H9 (cell line): ENCODE results near the gene ZBTB48. TPM values are rescaled to one million over a fixed set of nuclear protein-coding genes. Genes with fewer than 3 reads are reported as not detected.

ENCODE experiments used
- DNase-seq: peaks from one replicate; pipeline ENCODE4 v3.0.0-alpha.2; 2017
- H2AFZ ChIP-seq: one replicate; pipeline ENCODE4 v1.6.1; 2013; ENCODE audit warnings: mild to moderate bottlenecking, low read length, control low read depth, moderate library complexity
- H2AK5ac ChIP-seq: 2 replicates; pipeline ENCODE4 v1.6.1; 2013; ENCODE audit warnings: low read length, control low read depth, mixed read lengths; ENCODE audit not compliant: insufficient read length
- H2BK120ac ChIP-seq: one replicate; pipeline ENCODE4 v1.6.1; 2013; ENCODE audit warnings: low read depth, mild to moderate bottlenecking, low read length, control low read depth, inconsistent platforms; ENCODE audit not compliant: poor library complexity, severe bottlenecking
- H2BK12ac ChIP-seq: 2 replicates; pipeline ENCODE4 v1.6.1; 2013; ENCODE audit warnings: low read length, control low read depth, mixed read lengths, low read depth; ENCODE audit not compliant: insufficient read length
- H2BK15ac ChIP-seq: 2 replicates; pipeline ENCODE4 v1.6.1; 2013; ENCODE audit warnings: low read depth, low read length, control low read depth
- H2BK20ac ChIP-seq: one replicate; pipeline ENCODE4 v1.6.1; 2013; ENCODE audit warnings: low read depth, mild to moderate bottlenecking, low read length, control low read depth, inconsistent platforms; ENCODE audit not compliant: poor library complexity, severe bottlenecking
- H2BK5ac ChIP-seq: 2 replicates; pipeline ENCODE4 v1.6.1; 2013; ENCODE audit warnings: low read length, control low read depth, mixed read lengths; ENCODE audit not compliant: insufficient read length
- H3K14ac ChIP-seq: 2 replicates; pipeline ENCODE4 v1.6.1; 2013; ENCODE audit warnings: low read length, control low read depth; ENCODE audit not compliant: insufficient read depth
- H3K18ac ChIP-seq: 2 replicates; pipeline ENCODE4 v1.6.1; 2013; ENCODE audit warnings: low read depth, mild to moderate bottlenecking, mixed read lengths, low read length, control low read depth; ENCODE audit not compliant: insufficient read length
- H3K23ac ChIP-seq: 2 replicates; pipeline ENCODE4 v1.6.1; 2013; ENCODE audit warnings: low read length, control low read depth, mixed read lengths, low read depth; ENCODE audit not compliant: insufficient read length
- H3K23me2 ChIP-seq: 2 replicates; pipeline ENCODE4 v1.6.1; 2013; ENCODE audit warnings: low read depth, mild to moderate bottlenecking, mixed read lengths, low read length, control low read depth; ENCODE audit not compliant: insufficient read length, poor library complexity, severe bottlenecking
- H3K27ac ChIP-seq: 2 replicates; pipeline ENCODE4 v1.5.1; 2013; ENCODE audit warnings: low read length, control low read depth, mixed read lengths, low read depth; ENCODE audit not compliant: insufficient read length
- H3K27me3 ChIP-seq: 2 replicates; pipeline ENCODE4 v1.6.1; 2013; ENCODE audit warnings: low read length, control low read depth, inconsistent platforms; ENCODE audit not compliant: insufficient read depth
- H3K4ac ChIP-seq: 2 replicates; pipeline ENCODE4 v1.6.1; 2013; ENCODE audit warnings: low read depth, mild to moderate bottlenecking, control low read depth, inconsistent platforms, low read length, moderate library complexity
- H3K4me1 ChIP-seq: 2 replicates; pipeline ENCODE4 v1.6.1; 2013; ENCODE audit warnings: low read length, control low read depth, inconsistent platforms; ENCODE audit not compliant: insufficient read depth
- H3K4me2 ChIP-seq: 2 replicates; pipeline ENCODE4 v1.6.1; 2013; ENCODE audit warnings: low read length, control low read depth, mixed read lengths; ENCODE audit not compliant: insufficient read length, insufficient read depth
- H3K56ac ChIP-seq: 2 replicates; pipeline ENCODE4 v1.6.1; 2013; ENCODE audit warnings: low read depth, mild to moderate bottlenecking, mixed read lengths, low read length, control low read depth; ENCODE audit not compliant: insufficient read length
- H3K79me1 ChIP-seq: 2 replicates; pipeline ENCODE4 v1.6.1; 2013; ENCODE audit warnings: low read depth, mild to moderate bottlenecking, moderate library complexity, low read length, control low read depth, inconsistent platforms; ENCODE audit not compliant: insufficient read depth, poor library complexity, severe bottlenecking
- H3K79me2 ChIP-seq: 2 replicates; pipeline ENCODE4 v1.6.1; 2013; ENCODE audit warnings: low read length, control low read depth, inconsistent platforms; ENCODE audit not compliant: insufficient read depth
- H3K9ac ChIP-seq: 2 replicates; pipeline ENCODE4 v1.6.1; 2013; ENCODE audit warnings: low read length, control low read depth, mixed read lengths; ENCODE audit not compliant: insufficient read length; ENCODE audit errors: extremely low read depth
- H3K9me3 ChIP-seq: one replicate; pipeline ENCODE4 v1.6.1; 2013; ENCODE audit warnings: low read depth, low read length, inconsistent platforms; ENCODE audit not compliant: control insufficient read depth
- H3T11ph ChIP-seq: one replicate; pipeline ENCODE4 v1.6.1; 2013; ENCODE audit warnings: mild to moderate bottlenecking, low read length, control low read depth, inconsistent platforms
- H4K20me1 ChIP-seq: one replicate; pipeline ENCODE4 v1.6.1; 2013; ENCODE audit not compliant: control insufficient read depth, insufficient read length, insufficient read depth
- H4K5ac ChIP-seq: 2 replicates; pipeline ENCODE4 v1.6.1; 2013; ENCODE audit warnings: low read depth, mild to moderate bottlenecking, mixed read lengths, low read length, control low read depth; ENCODE audit not compliant: insufficient read length
- H4K8ac ChIP-seq: replicated peaks from 2 replicates; pipeline ENCODE4 v1.6.1; 2013; ENCODE audit warnings: low read length, control low read depth, mixed read lengths, low read depth; ENCODE audit not compliant: insufficient read length
- H4K91ac ChIP-seq: 2 replicates; pipeline ENCODE4 v1.6.1; 2013; ENCODE audit warnings: low read depth, mild to moderate bottlenecking, moderate library complexity, mixed read lengths, low read length, control low read depth; ENCODE audit not compliant: insufficient read length
- H3K27ac Mint-ChIP-seq, 3 experiments: 2 replicates in 2 of 3; 3 replicates in 1 of 3; pipeline ENCODE4 v1.8.0; 2020 to 2021; ENCODE audit warnings: mixed read lengths in 3 of 3, mild to moderate bottlenecking in 1 of 3, moderate library complexity in 1 of 3
- H3K27me3 Mint-ChIP-seq: 2 replicates; pipeline ENCODE4 v1.8.0; 2021; ENCODE audit warnings: low read depth, mild to moderate bottlenecking, moderate library complexity, mixed read lengths
- H3K36me3 Mint-ChIP-seq, 3 experiments: 2 replicates in 2 of 3; 3 replicates in 1 of 3; pipeline ENCODE4 v1.8.0; 2020 to 2021; ENCODE audit warnings: low read depth in 3 of 3, mixed read lengths in 3 of 3; ENCODE audit not compliant: insufficient read depth in 1 of 3
- H3K4me1 Mint-ChIP-seq, 2 experiments: 2 replicates each; pipeline ENCODE4 v1.8.0; 2020; ENCODE audit warnings: mixed read lengths in 2 of 2
- H3K4me3 Mint-ChIP-seq, 2 experiments: 2 replicates in 1 of 2; 3 replicates in 1 of 2; pipeline ENCODE4 v1.8.0; 2020 to 2021; ENCODE audit warnings: mild to moderate bottlenecking in 2 of 2, mixed read lengths in 2 of 2, moderate library complexity in 1 of 2
- H3K9me3 Mint-ChIP-seq, 2 experiments: 2 replicates in 1 of 2; 3 replicates in 1 of 2; pipeline ENCODE4 v1.8.0; 2020; ENCODE audit warnings: mild to moderate bottlenecking in 2 of 2, mixed read lengths in 2 of 2, moderate library complexity in 1 of 2
- CTCF ChIP-seq: fragments of 200-600 bp; sonication (generic); conservative IDR thresholded peaks from 3 replicates; pipeline ENCODE4 v1.8.0; 2021; ENCODE audit warnings: antibody characterized with exemption, mild to moderate bottlenecking
- WGBS: extraction: QIAGEN DNeasy Blood & Tissue Kit; methylation state at CpG from one replicate; pipeline ENCODE4 v1.1.7; 2013; ENCODE audit warnings: missing lambda C conversion rate, low lambda C conversion rate, mixed read lengths; ENCODE audit not compliant: insufficient read length; ENCODE audit errors: extremely low coverage; 5-methylcytosine and 5-hydroxymethylcytosine counted together
- total RNA-seq: library from RNA; stranded (reverse); gene quantifications from 2 replicates; pipeline ENCODE4 v1.2.1, GENCODE V29; 2021

The ZBTB48 gene
- total RNA-seq, 1 experiment from 2014 or later = 33.2 TPM

GRCh38 chr1:6554031-6554906 lies 25.5 kb upstream of the ZBTB48 start, which contains the start of gene NOL9:
NOL9 (minus strand) TSS chr1:6554513; CDS start chr1:6554502, 11 bp downstream.
- H4K8ac ChIP-seq = no peak within 1 kb of the TSS
- 0 out of 7 replicates have a peak within 1 kb of the TSS, but pooled peaks of 1 of the 3 experiments have one; percentile 64 for H3K27ac Mint-ChIP-seq
- peak within 1 kb of the TSS; percentile 81 for H3K9ac ChIP-seq
- no peak within 1 kb of the TSS for H3K4ac ChIP-seq
- H3K27me3 ChIP-seq = no peaks in the 10 kb centered on the region
- no peak within 1 kb of the TSS for H3K27ac ChIP-seq
- H3K56ac ChIP-seq = no peak within 1 kb of the TSS
- no CpG with 5 or more reads among the region's 87 CpGs for WGBS
- no peak within 1 kb of the TSS for H3K23ac ChIP-seq
- peak; percentile 97 for TF ChIP-seq CTCF
- no peak within 1 kb of the TSS for H2BK120ac ChIP-seq
- H2BK20ac ChIP-seq = no peak within 1 kb of the TSS
- peak within 1 kb of the TSS; percentile 78 for H2AFZ ChIP-seq
- H2BK5ac ChIP-seq = no peak within 1 kb of the TSS
- peak within 1 kb of the TSS; percentile 80 to 90 for H3K4me3 Mint-ChIP-seq
- peaks cover 9 to 12% of the 10 kb centered on the region in 2 experiments for H3K4me1 Mint-ChIP-seq
- 0 out of 2 replicates have a peak, but pooled peaks cover 2% of the 10 kb centered on the region for H3K4me1 ChIP-seq
- H3K23me2 ChIP-seq = peaks cover 6% of the 10 kb centered on the region
- H3K14ac ChIP-seq = peak within 1 kb of the TSS; percentile 84
- peak within 1 kb of the TSS; percentile 91 for H3K4me2 ChIP-seq
- no peak within 1 kb of the TSS for H3K18ac ChIP-seq
- no peak within 1 kb of the TSS for H2BK12ac ChIP-seq
- H4K91ac ChIP-seq = no peak within 1 kb of the TSS
- no peak within 1 kb of the TSS for H2BK15ac ChIP-seq
- H2AK5ac ChIP-seq = no peak within 1 kb of the TSS
- H3K27me3 Mint-ChIP-seq = no peaks in the 10 kb centered on the region
- no peaks in the 10 kb centered on the region for H3K9me3 ChIP-seq
- H4K20me1 ChIP-seq = no peaks in the 10 kb centered on the region
- peak; percentile 96 for DNase-seq
- H4K5ac ChIP-seq = no peak within 1 kb of the TSS
- peaks cover 9 to 19% (median 16%) of the 10 kb centered on the region in 3 experiments; a peak in 6 of 7 replicates for H3K36me3 Mint-ChIP-seq
- peaks cover 6% of the 10 kb centered on the region for H3K79me1 ChIP-seq
- no peaks in the 10 kb centered on the region for H3K9me3 Mint-ChIP-seq
- no peak within 1 kb of the TSS for H3T11ph ChIP-seq
- H3K79me2 ChIP-seq = peaks cover 7% of the 10 kb centered on the region; the same call in 1 of the 2 replicates
